A549 (cell line): ENCODE measurements around the gene LAMTOR4. TPM values are rescaled to one million over a fixed set of nuclear protein-coding genes. Genes with fewer than 3 reads are reported as not detected.

Experiments used
- ATAC-seq, 2 experiments: fragments of 200-7000 bp in 1 of 2; fragments of >200 bp in 1 of 2; cut with Nextera tagmentation in 1 of 2; cut with Tn5 transposase in 1 of 2; 3 replicates each; pipeline versions ENCODE4 v1.8.0 to v1.9.1; 2018 to 2020; ENCODE audit warnings: mild to moderate bottlenecking in 1 of 2, moderate library complexity in 1 of 2
- CTCF ChIA-PET: fragments of 300-600 bp; sonication (Branson Sonifier 250); formaldehyde crosslinking; extraction: SDS; loops from one replicate; lab custom pipeline; 2021; ENCODE audit warnings: antibody characterized with exemption, inconsistent platforms; lab: Yijun Ruan, JAX
- POLR2A ChIA-PET: fragments of 350-600 bp; formaldehyde crosslinking; extraction: SDS; loops from one replicate; lab custom pipeline; 2021; ENCODE audit warnings: antibody characterized with exemption, inconsistent platforms; lab: Yijun Ruan, JAX
- DNase-seq, 2 experiments: peaks; one replicate each; pipeline versions ENCODE4 v3.0.0 to v3.0.0-alpha.2; 2011 to 2016; ENCODE audit warnings: low read depth in 1 of 2, low spot score in 1 of 2
- FAIRE-seq: peaks from 2 replicates; lab custom pipeline; 2011; peaks lifted over from hg19 to GRCh38; lab: Jason Lieb, UNC
- H3K27ac ChIP-seq, 2 experiments: fragments of >200 bp; sonication (Bioruptor Twin); formaldehyde crosslinking; 3 replicates each; pipeline ENCODE4 v1.5.1; 2016 to 2017
- H3K4me1 ChIP-seq: fragments of >200 bp; sonication (Bioruptor Twin); formaldehyde crosslinking; 3 replicates; pipeline ENCODE4 v1.6.1; 2016
- H3K4me2 ChIP-seq: fragments of >200 bp; sonication (Bioruptor Twin); formaldehyde crosslinking; 3 replicates; pipeline ENCODE4 v1.6.1; 2016
- H3K4me3 ChIP-seq: fragments of >200 bp; sonication (Bioruptor Twin); formaldehyde crosslinking; 3 replicates; pipeline ENCODE4 v1.5.1; 2016
- H3K9me3 ChIP-seq: fragments of >200 bp; sonication (Bioruptor Twin); formaldehyde crosslinking; 3 replicates; pipeline ENCODE4 v1.6.1; 2016
- CHD2 ChIP-seq: fragments of 150-350 bp; IDR thresholded peaks from 2 replicates; pipeline ENCODE4 v1.6.1; 2014; ENCODE audit warnings: low read length; ENCODE audit not compliant: partially characterized antibody
- MAFK ChIP-seq: fragments of 450-650 bp; IDR thresholded peaks from 2 replicates; pipeline ENCODE4 v1.6.1; 2014; ENCODE audit not compliant: partially characterized antibody
- NFE2L2 ChIP-seq: fragments of 150-350 bp; conservative IDR thresholded peaks from 2 replicates; pipeline ENCODE4 v1.6.1; 2014; ENCODE audit warnings: low read length
- NR3C1 ChIP-seq: fragments of >200 bp; sonication (Bioruptor Twin); formaldehyde crosslinking; IDR thresholded peaks from 3 replicates; pipeline ENCODE4 v1.6.1; 2017
- POLR2A ChIP-seq: IDR thresholded peaks from 2 replicates; pipeline ENCODE4 v1.6.1; 2012; ENCODE audit warnings: mild to moderate bottlenecking, low read length
- WGBS: methylation state at CpG from one replicate; pipeline ENCODE4 v1.1.6; 2017; ENCODE audit errors: missing lambda C conversion rate; 5-methylcytosine and 5-hydroxymethylcytosine counted together
- polyA plus RNA-seq, 4 experiments: library from polyadenylated mRNA; depleted of rRNA in 3 of 4; stranded (reverse); fragments of >200 nt; fragmentation: RNase III in 1 of 4; extraction: RNeasy Plus Mini Kit Qiagen cat#74134 plus additional on column Dnase treatment in 1 of 4; gene quantifications; 2 replicates in 3 of 4; 3 replicates in 1 of 4; pipeline ENCODE4 v1.2.3, GENCODE V29; 2011 to 2017
- TF ChIP-seq, protein P1 (sequence below): fragments of >200 bp; sonication (Bioruptor Twin); formaldehyde crosslinking; IDR thresholded peaks from 3 replicates; pipeline ENCODE4 v1.6.1; 2016
- TF ChIP-seq, protein P2 (sequence below): fragments of 200-600 bp; sonication (generic); IDR thresholded peaks from 2 replicates; pipeline ENCODE4 v1.6.1; 2016; ENCODE audit warnings: antibody characterized with exemption, mild to moderate bottlenecking, moderate library complexity
- TF ChIP-seq, protein P3 (sequence below): fragments of 250-450 bp; sonication (Bioruptor Pico); IDR thresholded peaks from 2 replicates; pipeline ENCODE4 v1.5.0; 2021; ENCODE audit warnings: mild to moderate bottlenecking, moderate library complexity, borderline replicate concordance
- TF ChIP-seq, protein P4 (sequence below): IDR thresholded peaks from 2 replicates; pipeline ENCODE4 v1.6.1; 2012; ENCODE audit warnings: low read depth, borderline replicate concordance
- TF ChIP-seq, protein P5 (sequence below): fragments of 450-650 bp; IDR thresholded peaks from 2 replicates; pipeline ENCODE4 v1.6.1; 2014; ENCODE audit warnings: antibody characterized with exemption

The LAMTOR4 gene
- polyA plus RNA-seq, 2 of the 4 experiments (the other 2 are of a cell fraction), result 123 to 177 TPM

DNA sequence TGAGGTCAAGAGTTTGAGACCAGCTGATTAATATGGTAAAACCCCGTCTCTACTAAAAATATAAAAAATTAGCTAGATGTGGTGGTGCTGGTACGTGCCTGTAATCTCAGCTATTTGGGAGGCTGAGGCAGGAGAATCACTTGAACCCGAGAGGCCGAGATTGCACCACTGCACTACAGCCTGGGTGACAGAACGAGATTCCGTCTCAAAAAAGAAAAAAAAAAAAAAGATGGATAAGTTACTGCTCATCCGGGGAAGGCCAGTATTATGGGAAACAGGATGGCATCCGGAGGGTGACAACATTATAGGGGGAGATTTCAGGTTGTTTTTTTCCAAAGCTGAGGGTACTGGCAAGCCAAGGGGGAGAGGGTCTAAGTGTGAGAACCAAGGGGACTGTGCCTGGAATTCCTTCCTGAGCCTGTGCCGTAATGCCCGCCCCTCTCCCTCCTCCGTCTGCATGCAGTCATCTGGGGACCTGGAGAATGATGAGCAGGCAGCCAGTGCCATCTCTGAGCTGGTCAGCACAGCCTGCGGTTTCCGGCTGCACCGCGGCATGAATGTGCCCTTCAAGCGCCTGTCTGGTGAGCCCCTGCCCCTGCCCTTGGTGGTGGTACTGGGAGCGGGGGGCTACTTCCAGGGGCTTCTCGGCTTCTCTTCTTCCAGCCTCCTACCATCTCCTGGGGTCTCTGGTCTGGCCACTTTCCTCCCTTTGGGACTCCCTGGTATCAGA is 4.4 kb downstream of the LAMTOR4 start:
- Histone ChIP-seq H3K4me3 (no peak overlapping the region), H3K9me3 (no peaks in the 10 kb centered on the region), H3K4me1 (peaks cover 42% of the 10 kb centered on the region), H3K4me2 (no peak overlapping the region), H3K27ac (no peak overlapping the region)
- POLR2A ChIA-PET, result no interaction called here
- 89% methylated on average over 14 of the region's 18 CpGs for WGBS
- TF ChIP-seq MAFK, result no peak
- TF ChIP-seq NR3C1, result no peak
- TF ChIP-seq CHD2, result no peak
- TF ChIP-seq, protein P1, sequence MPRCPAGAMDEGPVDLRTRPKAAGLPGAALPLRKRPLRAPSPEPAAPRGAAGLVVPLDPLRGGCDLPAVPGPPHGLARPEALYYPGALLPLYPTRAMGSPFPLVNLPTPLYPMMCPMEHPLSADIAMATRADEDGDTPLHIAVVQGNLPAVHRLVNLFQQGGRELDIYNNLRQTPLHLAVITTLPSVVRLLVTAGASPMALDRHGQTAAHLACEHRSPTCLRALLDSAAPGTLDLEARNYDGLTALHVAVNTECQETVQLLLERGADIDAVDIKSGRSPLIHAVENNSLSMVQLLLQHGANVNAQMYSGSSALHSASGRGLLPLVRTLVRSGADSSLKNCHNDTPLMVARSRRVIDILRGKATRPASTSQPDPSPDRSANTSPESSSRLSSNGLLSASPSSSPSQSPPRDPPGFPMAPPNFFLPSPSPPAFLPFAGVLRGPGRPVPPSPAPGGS, result no peak
- FAIRE-seq, result no peak
- ATAC-seq, result no peak
- DNase-seq, result no peak
- CTCF ChIA-PET, result interaction anchor here (23.1 kb wide), 1 partner anchor 19 kb away, joined by 245 read pairs; no protein-coding TSS in a partner anchor

DNA sequence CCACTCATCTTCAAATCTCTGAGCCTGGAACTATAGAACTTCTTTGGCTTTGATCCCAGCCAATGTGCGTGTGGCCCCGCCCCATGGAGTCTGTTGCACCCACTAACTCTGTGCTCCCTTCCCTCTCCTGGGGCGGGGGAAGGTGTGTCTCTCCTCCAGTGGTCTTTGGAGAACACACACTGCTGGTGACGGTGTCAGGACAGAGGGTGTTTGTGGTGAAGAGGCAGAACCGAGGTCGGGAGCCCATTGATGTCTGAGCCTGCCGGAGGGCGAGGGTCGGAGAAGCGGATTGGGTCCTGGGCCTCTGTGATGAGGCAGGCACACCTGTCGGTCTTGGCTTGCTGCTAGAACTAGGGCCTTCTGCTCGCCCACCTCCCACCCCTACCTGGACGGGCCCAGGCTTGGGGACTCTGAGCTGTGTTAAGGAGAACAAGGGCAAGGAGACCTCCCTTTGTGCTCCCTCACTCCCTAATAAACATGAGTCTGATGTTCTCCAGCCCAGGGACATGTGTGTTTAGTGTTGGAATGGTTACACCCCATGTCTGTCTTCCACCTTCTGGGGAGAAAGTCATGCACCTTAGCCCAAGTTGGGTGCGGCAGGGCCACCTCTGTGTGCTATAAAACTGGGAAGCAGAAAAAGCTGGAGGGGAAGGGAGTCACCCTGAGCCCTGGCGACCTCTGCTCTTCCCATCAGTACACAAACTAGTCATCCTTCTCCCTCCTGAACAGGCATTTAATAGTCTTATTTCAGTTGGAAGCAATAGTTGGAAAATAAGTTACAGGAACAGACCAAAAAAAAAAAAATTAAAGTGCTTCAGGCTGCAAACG is 5.2 kb downstream of the LAMTOR4 start:
- H3K9me3 ChIP-seq, result no peaks in the 10 kb centered on the region
- WGBS, result 76% methylated on average over 16 of the region's 16 CpGs
- FAIRE-seq, result no peak
- no peak overlapping the region for H3K27ac ChIP-seq
- H3K4me2 ChIP-seq, result no peak overlapping the region
- ATAC-seq, result no peak
- no peak for DNase-seq
- peaks cover 43% of the 10 kb centered on the region for H3K4me1 ChIP-seq
- no peak overlapping the region for H3K4me3 ChIP-seq
- CTCF ChIA-PET, result interaction anchor here (23.1 kb wide), 1 partner anchor 20 kb away, joined by 245 read pairs; no protein-coding TSS in a partner anchor
- TF ChIP-seq POLR2A (no peak), NFE2L2 (no peak)
- TF ChIP-seq, protein P2, sequence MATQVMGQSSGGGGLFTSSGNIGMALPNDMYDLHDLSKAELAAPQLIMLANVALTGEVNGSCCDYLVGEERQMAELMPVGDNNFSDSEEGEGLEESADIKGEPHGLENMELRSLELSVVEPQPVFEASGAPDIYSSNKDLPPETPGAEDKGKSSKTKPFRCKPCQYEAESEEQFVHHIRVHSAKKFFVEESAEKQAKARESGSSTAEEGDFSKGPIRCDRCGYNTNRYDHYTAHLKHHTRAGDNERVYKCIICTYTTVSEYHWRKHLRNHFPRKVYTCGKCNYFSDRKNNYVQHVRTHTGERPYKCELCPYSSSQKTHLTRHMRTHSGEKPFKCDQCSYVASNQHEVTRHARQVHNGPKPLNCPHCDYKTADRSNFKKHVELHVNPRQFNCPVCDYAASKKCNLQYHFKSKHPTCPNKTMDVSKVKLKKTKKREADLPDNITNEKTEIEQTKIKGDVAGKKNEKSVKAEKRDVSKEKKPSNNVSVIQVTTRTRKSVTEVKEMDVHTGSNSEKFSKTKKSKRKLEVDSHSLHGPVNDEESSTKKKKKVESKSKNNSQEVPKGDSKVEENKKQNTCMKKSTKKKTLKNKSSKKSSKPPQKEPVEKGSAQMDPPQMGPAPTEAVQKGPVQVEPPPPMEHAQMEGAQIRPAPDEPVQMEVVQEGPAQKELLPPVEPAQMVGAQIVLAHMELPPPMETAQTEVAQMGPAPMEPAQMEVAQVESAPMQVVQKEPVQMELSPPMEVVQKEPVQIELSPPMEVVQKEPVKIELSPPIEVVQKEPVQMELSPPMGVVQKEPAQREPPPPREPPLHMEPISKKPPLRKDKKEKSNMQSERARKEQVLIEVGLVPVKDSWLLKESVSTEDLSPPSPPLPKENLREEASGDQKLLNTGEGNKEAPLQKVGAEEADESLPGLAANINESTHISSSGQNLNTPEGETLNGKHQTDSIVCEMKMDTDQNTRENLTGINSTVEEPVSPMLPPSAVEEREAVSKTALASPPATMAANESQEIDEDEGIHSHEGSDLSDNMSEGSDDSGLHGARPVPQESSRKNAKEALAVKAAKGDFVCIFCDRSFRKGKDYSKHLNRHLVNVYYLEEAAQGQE, result no peak
- TF ChIP-seq, protein P3, sequence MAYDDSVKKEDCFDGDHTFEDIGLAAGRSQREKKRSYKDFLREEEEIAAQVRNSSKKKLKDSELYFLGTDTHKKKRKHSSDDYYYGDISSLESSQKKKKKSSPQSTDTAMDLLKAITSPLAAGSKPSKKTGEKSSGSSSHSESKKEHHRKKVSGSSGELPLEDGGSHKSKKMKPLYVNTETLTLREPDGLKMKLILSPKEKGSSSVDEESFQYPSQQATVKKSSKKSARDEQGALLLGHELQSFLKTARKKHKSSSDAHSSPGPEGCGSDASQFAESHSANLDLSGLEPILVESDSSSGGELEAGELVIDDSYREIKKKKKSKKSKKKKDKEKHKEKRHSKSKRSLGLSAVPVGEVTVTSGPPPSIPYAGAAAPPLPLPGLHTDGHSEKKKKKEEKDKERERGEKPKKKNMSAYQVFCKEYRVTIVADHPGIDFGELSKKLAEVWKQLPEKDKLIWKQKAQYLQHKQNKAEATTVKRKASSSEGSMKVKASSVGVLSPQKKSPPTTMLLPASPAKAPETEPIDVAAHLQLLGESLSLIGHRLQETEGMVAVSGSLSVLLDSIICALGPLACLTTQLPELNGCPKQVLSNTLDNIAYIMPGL (CRISPR knock-in tag), result no peak
- TF ChIP-seq, protein P4, sequence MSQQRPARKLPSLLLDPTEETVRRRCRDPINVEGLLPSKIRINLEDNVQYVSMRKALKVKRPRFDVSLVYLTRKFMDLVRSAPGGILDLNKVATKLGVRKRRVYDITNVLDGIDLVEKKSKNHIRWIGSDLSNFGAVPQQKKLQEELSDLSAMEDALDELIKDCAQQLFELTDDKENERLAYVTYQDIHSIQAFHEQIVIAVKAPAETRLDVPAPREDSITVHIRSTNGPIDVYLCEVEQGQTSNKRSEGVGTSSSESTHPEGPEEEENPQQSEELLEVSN, result no peak
- TF ChIP-seq, protein P5, sequence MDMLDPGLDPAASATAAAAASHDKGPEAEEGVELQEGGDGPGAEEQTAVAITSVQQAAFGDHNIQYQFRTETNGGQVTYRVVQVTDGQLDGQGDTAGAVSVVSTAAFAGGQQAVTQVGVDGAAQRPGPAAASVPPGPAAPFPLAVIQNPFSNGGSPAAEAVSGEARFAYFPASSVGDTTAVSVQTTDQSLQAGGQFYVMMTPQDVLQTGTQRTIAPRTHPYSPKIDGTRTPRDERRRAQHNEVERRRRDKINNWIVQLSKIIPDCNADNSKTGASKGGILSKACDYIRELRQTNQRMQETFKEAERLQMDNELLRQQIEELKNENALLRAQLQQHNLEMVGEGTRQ, result no peak
- TF ChIP-seq, all 56 proteins: peak for 0
- POLR2A ChIA-PET, result interaction anchor here (0.7 kb wide), 1 partner anchor 39 kb away, joined by 3 read pairs; no protein-coding TSS in a partner anchor
